A673 (cell line): Measurements from ENCODE around the gene SORL1. TPM values are rescaled to one million over a fixed set of nuclear protein-coding genes. Genes with fewer than 3 reads are reported as not detected.

Experiments
- BruUV-seq: library from RNA; stranded (reverse); fragments of 400-500 nt; replicated peaks from 2 replicates; lab custom pipeline; 2021; lab: Mats Ljungman, UMichigan
- CTCF ChIA-PET: fragments of 300-600 bp; sonication (Branson Sonifier 250); formaldehyde crosslinking; loops from one replicate; lab custom pipeline; 2022; ENCODE audit warnings: antibody characterized with exemption; lab: Charles Lee
- POLR2A ChIA-PET: fragments of 300-600 bp; sonication (Branson Sonifier 250); formaldehyde crosslinking; loops from one replicate; lab custom pipeline; 2022; ENCODE audit warnings: antibody characterized with exemption; ENCODE audit not compliant: low non-redundant PET; lab: Charles Lee
- DNase-seq: peaks from one replicate; pipeline ENCODE4 v3.0.0-alpha.2; 2015; ENCODE audit warnings: low spot score
- H3K27ac ChIP-seq: fragments of 200-600 bp; sonication (generic); 2 replicates; pipeline ENCODE4 v1.5.1; 2016; ENCODE audit warnings: mixed run types, low read depth, mild to moderate bottlenecking, mixed read lengths, antibody characterized with exemption, low read length; ENCODE audit not compliant: poor library complexity, severe bottlenecking
- H3K27me3 ChIP-seq: fragments of 200-600 bp; sonication (generic); replicated peaks from 2 replicates; pipeline ENCODE4 v1.6.1; 2017; ENCODE audit warnings: mixed run types, low read depth, mild to moderate bottlenecking, mixed read lengths, antibody characterized with exemption, low read length; ENCODE audit not compliant: insufficient read depth, poor library complexity
- H3K36me3 ChIP-seq: fragments of 200-600 bp; sonication (generic); 2 replicates; pipeline ENCODE4 v1.6.1; 2016; ENCODE audit warnings: mixed run types, mild to moderate bottlenecking, mixed read lengths, antibody characterized with exemption, low read length; ENCODE audit not compliant: insufficient read depth, poor library complexity, severe bottlenecking
- H3K4me1 ChIP-seq: fragments of 200-600 bp; sonication (generic); 2 replicates; pipeline ENCODE4 v1.6.1; 2017; ENCODE audit warnings: mixed run types, mild to moderate bottlenecking, mixed read lengths, antibody characterized with exemption, low read length; ENCODE audit not compliant: insufficient read depth, poor library complexity, severe bottlenecking
- H3K4me3 ChIP-seq: fragments of 200-600 bp; sonication (generic); 2 replicates; pipeline ENCODE4 v1.5.1; 2016; ENCODE audit warnings: low read depth, mixed run types, mild to moderate bottlenecking, mixed read lengths, low read length; ENCODE audit not compliant: poor library complexity, severe bottlenecking
- H3K9me3 ChIP-seq: fragments of 200-600 bp; sonication (generic); 2 replicates; pipeline ENCODE4 v1.6.1; 2016; ENCODE audit warnings: mixed run types, low read depth, mild to moderate bottlenecking, mixed read lengths, antibody characterized with exemption, low read length; ENCODE audit not compliant: poor library complexity, severe bottlenecking
- CTCF ChIP-seq: fragments of 300-800, 200-600 bp; sonication (generic); conservative IDR thresholded peaks from 2 replicates; pipeline ENCODE4 v1.5.1; 2017; ENCODE audit warnings: low read depth, mild to moderate bottlenecking, antibody characterized with exemption, low read length, moderate library complexity, mixed read lengths
- EZH2 ChIP-seq: fragments of 200-600 bp; sonication (generic); IDR thresholded peaks from 2 replicates; pipeline ENCODE4 v1.6.1; 2017; ENCODE audit warnings: borderline replicate concordance, low read depth, mild to moderate bottlenecking, mixed read lengths, antibody characterized with exemption, low read length; ENCODE audit not compliant: poor library complexity, severe bottlenecking
- intact Hi-C: fragments of 100-400 bp; cut with micrococcal nuclease; formaldehyde crosslinking; loops from one replicate; pipeline ENCODE4 v1.10.0; 2022; ENCODE audit not compliant: unreplicated experiment
- total RNA-seq: library from RNA; stranded (reverse); gene quantifications from 2 replicates; pipeline ENCODE4 v1.2.3, GENCODE V29; 2021

Gene SORL1
- total RNA-seq, 1 experiment from 2014 or later, result 0.95 TPM

- H3K4me3 ChIP-seq, result peak overlapping the region; percentile 49
- ChIA-PET POLR2A (interaction anchor here (0.6 to 1.0 kb wide), 2 partner anchors 141 to 445 kb away, joined by 3 read pairs; no protein-coding TSS in a partner anchor), CTCF (interaction anchor here (1.2 to 3.0 kb wide), 3 partner anchors 446 to 850 kb away, joined by 5 to 23 read pairs (median 6); no protein-coding TSS in a partner anchor)
- BruUV-seq, result no TSS peak
- no peaks in the 10 kb centered on the region for H3K9me3 ChIP-seq
- peak; percentile 97 for DNase-seq
- peaks cover 38% of the 10 kb centered on the region for H3K4me1 ChIP-seq
- no peaks in the 10 kb centered on the region for H3K36me3 ChIP-seq
- H3K27me3 ChIP-seq, result no peaks in the 10 kb centered on the region
- intact Hi-C loops, result loop anchor here (1.0 to 10.0 kb wide), 7 partner anchors 189 to 929 kb away; no protein-coding TSS in a partner anchor
- TF ChIP-seq CTCF, result peak; percentile 89
- no peak for TF ChIP-seq EZH2
- peak overlapping the region; percentile 96 for H3K27ac ChIP-seq
These were observed 203.6 kb downstream of the SORL1 start for GRCh38 chr11:121655537-121656327.

GRCh38 chr11:121656328-121657090 is 204.4 kb downstream of the SORL1 start:
- ChIA-PET POLR2A (interaction anchor here (0.6 kb wide), 1 partner anchor 142 kb away, joined by 3 read pairs; no protein-coding TSS in a partner anchor), CTCF (interaction anchor here (3.0 kb wide), 1 partner anchor 445 kb away, joined by 23 read pairs; no protein-coding TSS in a partner anchor)
- TF ChIP-seq CTCF (no peak), EZH2 (no peak)
- DNase-seq, result no peak
- Histone ChIP-seq H3K9me3 (no peaks in the 10 kb centered on the region), H3K27me3 (no peaks in the 10 kb centered on the region), H3K4me3 (peak overlapping the region; percentile 49), H3K36me3 (no peaks in the 10 kb centered on the region), H3K4me1 (peaks cover 38% of the 10 kb centered on the region), H3K27ac (peak overlapping the region; percentile 96)
- intact Hi-C loops, result loop anchor here (5.0 to 10.0 kb wide), 3 partner anchors 188 to 928 kb away; no protein-coding TSS in a partner anchor
- BruUV-seq, result no TSS peak

- intact Hi-C loops, result loop anchor here (5.0 to 10.0 kb wide), 3 partner anchors 188 to 928 kb away; no protein-coding TSS in a partner anchor
- H3K27ac ChIP-seq, result peak overlapping the region; percentile 96
- TF ChIP-seq CTCF (no peak), EZH2 (no peak)
- ChIA-PET POLR2A (no interaction called here), CTCF (no interaction called here)
- DNase-seq, result no peak
- no peaks in the 10 kb centered on the region for H3K9me3 ChIP-seq
- H3K27me3 ChIP-seq, result no peaks in the 10 kb centered on the region
- no peak overlapping the region for H3K4me3 ChIP-seq
- H3K4me1 ChIP-seq, result peaks cover 38% of the 10 kb centered on the region
- no TSS peak for BruUV-seq
- H3K36me3 ChIP-seq, result no peaks in the 10 kb centered on the region
These were observed 205.0 kb downstream of the SORL1 start for GRCh38 chr11:121657146-121657545.
